Suprapubic skin (tissue), 3 donors: ENCODE measurements around the gene GLYATL1B.

Experiments used
- POLR2A ChIP-seq, 2 donors: fragments of 450-650 bp; IDR thresholded peaks; one replicate each; pipeline ENCODE4 v1.6.1; 2017; ENCODE audit warnings: antibody characterized with exemption in 2 of 2, mild to moderate bottlenecking in 2 of 2, moderate library complexity in 2 of 2
- TF ChIP-seq, protein P1 (sequence below), 2 donors: fragments of 200-600 bp in 1 of 2; fragments of 450-650 bp in 1 of 2; sonication (generic) in 1 of 2; IDR thresholded peaks; one replicate each; pipeline ENCODE4 v1.5.1; 2016 to 2019; ENCODE audit warnings: antibody characterized with exemption in 2 of 2, mild to moderate bottlenecking in 1 of 2, moderate library complexity in 1 of 2

DNA sequence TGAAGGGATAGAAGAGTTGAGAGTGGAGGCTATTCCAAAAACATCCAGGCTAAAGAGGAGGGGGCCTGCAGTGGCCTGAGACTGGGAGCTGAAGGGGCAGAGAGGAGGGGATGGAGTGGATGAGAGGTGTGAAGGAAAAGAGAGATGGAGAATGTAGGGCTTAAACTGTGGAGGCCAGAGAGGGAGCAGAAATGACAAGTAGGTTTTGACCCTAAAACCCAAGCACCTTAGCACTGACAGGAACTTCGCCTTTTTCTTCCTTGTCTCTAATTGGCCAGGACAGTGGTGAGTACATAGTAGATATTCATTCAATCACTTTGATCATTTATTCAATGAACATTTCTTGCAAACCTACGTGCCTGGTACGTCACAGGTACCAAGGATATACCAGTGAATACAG is 28.2 kb downstream of the GLYATL1B start:
- TF ChIP-seq POLR2A (IDR thresholded peaks at IDR 0.05), result no peak
- TF ChIP-seq, protein P1, sequence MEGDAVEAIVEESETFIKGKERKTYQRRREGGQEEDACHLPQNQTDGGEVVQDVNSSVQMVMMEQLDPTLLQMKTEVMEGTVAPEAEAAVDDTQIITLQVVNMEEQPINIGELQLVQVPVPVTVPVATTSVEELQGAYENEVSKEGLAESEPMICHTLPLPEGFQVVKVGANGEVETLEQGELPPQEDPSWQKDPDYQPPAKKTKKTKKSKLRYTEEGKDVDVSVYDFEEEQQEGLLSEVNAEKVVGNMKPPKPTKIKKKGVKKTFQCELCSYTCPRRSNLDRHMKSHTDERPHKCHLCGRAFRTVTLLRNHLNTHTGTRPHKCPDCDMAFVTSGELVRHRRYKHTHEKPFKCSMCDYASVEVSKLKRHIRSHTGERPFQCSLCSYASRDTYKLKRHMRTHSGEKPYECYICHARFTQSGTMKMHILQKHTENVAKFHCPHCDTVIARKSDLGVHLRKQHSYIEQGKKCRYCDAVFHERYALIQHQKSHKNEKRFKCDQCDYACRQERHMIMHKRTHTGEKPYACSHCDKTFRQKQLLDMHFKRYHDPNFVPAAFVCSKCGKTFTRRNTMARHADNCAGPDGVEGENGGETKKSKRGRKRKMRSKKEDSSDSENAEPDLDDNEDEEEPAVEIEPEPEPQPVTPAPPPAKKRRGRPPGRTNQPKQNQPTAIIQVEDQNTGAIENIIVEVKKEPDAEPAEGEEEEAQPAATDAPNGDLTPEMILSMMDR (IDR thresholded peaks at IDR 0.05), result no peak
